MG63 (cell line): ENCODE results near the gene DYNC1LI2. TPM values are rescaled to one million over a fixed set of nuclear protein-coding genes. Genes with fewer than 3 reads are reported as not detected.
"Not testable (repeated sequence)": the region's sequence is repeated elsewhere in the genome, so short reads cannot be mapped to it uniquely, and the experiment has no call there.

Experiments
- DNase-seq: peaks from one replicate; pipeline ENCODE4 v3.0.0-alpha.2; 2020
- H3K27me3 ChIP-seq: fragments of 250-450 bp; sonication (Bioruptor Pico); 2 replicates; pipeline ENCODE4 v1.5.1; 2020; ENCODE audit warnings: mild to moderate bottlenecking, moderate library complexity
- H3K36me3 ChIP-seq: fragments of 250-450 bp; sonication (Bioruptor Pico); 2 replicates; pipeline ENCODE4 v1.5.1; 2020; ENCODE audit warnings: mild to moderate bottlenecking, moderate library complexity
- H3K4me3 ChIP-seq: fragments of 250-450 bp; sonication (Bioruptor Pico); 2 replicates; pipeline ENCODE4 v1.5.1; 2020; ENCODE audit warnings: mild to moderate bottlenecking, moderate library complexity
- H3K9me3 ChIP-seq: fragments of 250-450 bp; sonication (Bioruptor Pico); 2 replicates; pipeline ENCODE4 v1.5.1; 2020; ENCODE audit warnings: mild to moderate bottlenecking, moderate library complexity
- total RNA-seq: library from RNA; depleted of rRNA; stranded (reverse); fragments of >200 nt; shearing (Covaris generic); gene quantifications from 2 replicates; pipeline ENCODE4 v1.2.3, GENCODE V29; 2014; ENCODE audit warnings: low replicate concordance; rRNA removed

Gene DYNC1LI2
- total RNA-seq, 1 experiment from 2014 or later, result 27.2 TPM

- DNase-seq, result no peak
- Histone ChIP-seq H3K4me3 (no peak overlapping the region), H3K27me3 (no peaks in the 10 kb centered on the region), H3K9me3 (no peaks in the 10 kb centered on the region), H3K36me3 (no peaks in the 10 kb centered on the region)
These were observed 61.1 kb downstream of the DYNC1LI2 start for GRCh38 chr16:66690106-66690847.

GRCh38 chr16:66689282-66689681 is 62.1 kb downstream of the DYNC1LI2 start:
- H3K36me3 ChIP-seq, result no peaks in the 10 kb centered on the region
- no peak overlapping the region for H3K4me3 ChIP-seq
- no peaks in the 10 kb centered on the region for H3K9me3 ChIP-seq
- H3K27me3 ChIP-seq, result no peaks in the 10 kb centered on the region
- no peak for DNase-seq

DNA sequence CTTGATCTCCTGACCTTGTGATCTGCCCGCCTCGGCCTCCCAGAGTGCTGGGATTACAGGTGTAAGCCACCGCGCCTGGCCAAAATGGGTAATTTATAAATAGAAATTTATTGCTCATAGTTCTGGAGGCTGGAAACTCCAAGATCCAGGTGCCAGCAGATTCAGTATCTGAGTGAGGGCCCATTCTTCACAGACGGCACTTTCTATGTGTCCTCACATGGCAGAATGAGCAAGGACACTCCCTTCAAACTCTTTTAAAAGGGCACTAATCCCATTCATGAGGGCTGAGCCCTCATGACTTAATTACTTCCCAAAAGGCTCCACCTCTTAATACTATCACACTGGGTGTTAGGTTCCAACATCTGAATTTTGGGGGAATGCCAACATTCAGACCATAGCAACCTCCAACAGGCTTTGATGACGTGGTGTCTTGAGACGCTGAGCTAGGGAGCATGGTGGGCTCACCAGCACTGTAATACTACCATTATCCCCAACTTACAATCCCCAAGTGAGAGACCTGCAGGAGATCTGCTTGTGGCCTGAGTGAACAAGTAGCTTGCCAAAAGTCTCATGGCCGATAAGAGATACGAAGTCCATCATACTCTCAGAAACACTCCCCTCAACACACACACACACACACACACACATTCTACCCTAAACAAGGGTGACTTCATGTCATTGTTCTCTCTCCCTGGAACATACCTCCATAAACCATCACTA is 63.3 kb downstream of the DYNC1LI2 start:
- H3K27me3 ChIP-seq, result no peaks in the 10 kb centered on the region
- H3K36me3 ChIP-seq, result no peaks in the 10 kb centered on the region
- DNase-seq, result no peak

DNA sequence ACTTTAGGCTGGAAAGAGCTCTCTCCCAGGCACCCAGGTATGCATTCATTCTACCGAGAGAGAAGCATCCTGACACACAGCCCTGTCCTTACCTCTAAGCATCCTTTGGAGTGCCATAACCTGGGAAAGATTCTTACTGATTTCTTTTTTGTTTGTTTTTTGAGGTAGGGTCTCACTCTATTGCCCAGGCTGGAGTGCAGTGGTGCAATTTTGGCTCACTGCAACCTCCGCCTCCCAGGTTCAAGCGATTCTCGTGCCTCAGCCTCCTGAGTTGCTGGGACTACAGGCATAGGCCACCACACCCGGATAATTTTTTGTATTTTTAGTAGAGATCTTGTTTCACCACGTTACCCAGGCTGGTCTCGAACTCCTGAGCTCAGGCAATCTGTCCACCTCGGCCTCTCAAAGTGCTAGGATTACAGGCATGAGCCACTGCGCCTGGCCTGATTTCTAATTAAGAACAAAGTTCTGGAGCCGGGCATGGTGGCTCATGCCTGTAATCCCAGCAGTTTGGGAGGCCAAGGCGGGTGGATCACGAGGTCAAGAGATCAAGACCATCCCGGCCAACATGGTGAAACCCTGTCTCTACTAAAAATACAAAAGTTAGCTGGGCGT is 65.8 kb downstream of the DYNC1LI2 start:
- not testable (repeated sequence) for H3K9me3 ChIP-seq, H3K4me3 ChIP-seq

More for the DNA sequence above, 63.3 kb downstream of the DYNC1LI2 start:
- no peaks in the 10 kb centered on the region for H3K9me3 ChIP-seq
- H3K4me3 ChIP-seq, result no peak overlapping the region

GRCh38 chr16:66682271-66682670 is 69.1 kb downstream of the DYNC1LI2 start:
- H3K36me3 ChIP-seq, result no peaks in the 10 kb centered on the region
- H3K4me3 ChIP-seq, result no peak overlapping the region
- no peaks in the 10 kb centered on the region for H3K27me3 ChIP-seq
- no peak for DNase-seq
- no peaks in the 10 kb centered on the region for H3K9me3 ChIP-seq

More for the DNA sequence above, 65.8 kb downstream of the DYNC1LI2 start:
- not testable (repeated sequence) for H3K27me3 ChIP-seq, H3K36me3 ChIP-seq, DNase-seq

GRCh38 chr16:66681676-66682075 is 69.7 kb downstream of the DYNC1LI2 start:
- Histone ChIP-seq H3K36me3 (no peaks in the 10 kb centered on the region), H3K9me3 (no peaks in the 10 kb centered on the region), H3K27me3 (no peaks in the 10 kb centered on the region), H3K4me3 (no peak overlapping the region)
- no peak for DNase-seq

DNA sequence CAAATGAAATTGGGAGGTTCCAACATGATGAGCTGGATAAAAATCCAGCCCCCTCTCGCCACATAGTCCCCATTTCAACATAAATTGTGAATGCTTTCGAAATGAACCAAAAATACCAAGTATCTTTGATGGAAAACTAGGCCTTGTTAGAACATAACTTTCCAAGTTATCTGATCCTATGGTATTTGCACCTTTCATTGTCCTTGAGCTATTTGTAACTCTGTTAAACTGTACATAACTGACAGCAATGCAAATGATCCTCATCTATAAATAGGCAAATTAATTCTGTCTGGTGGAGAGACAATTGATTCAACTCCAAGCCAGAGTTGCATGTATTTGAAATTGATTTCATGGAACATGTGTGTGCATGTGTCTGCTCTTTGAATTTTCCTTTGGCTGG is 73.1 kb downstream of the DYNC1LI2 start:
- H3K4me3 ChIP-seq, result no peak overlapping the region
- no peaks in the 10 kb centered on the region for H3K9me3 ChIP-seq
- H3K36me3 ChIP-seq, result no peaks in the 10 kb centered on the region
- DNase-seq, result no peak
- H3K27me3 ChIP-seq, result no peaks in the 10 kb centered on the region

GRCh38 chr16:66677836-66678235 is 73.6 kb downstream of the DYNC1LI2 start:
- Histone ChIP-seq H3K9me3 (no peaks in the 10 kb centered on the region), H3K36me3 (no peaks in the 10 kb centered on the region), H3K27me3 (no peaks in the 10 kb centered on the region), H3K4me3 (no peak overlapping the region)
- no peak for DNase-seq

GRCh38 chr16:66677179-66677578 is 74.2 kb downstream of the DYNC1LI2 start:
- H3K27me3 ChIP-seq, result no peaks in the 10 kb centered on the region
- H3K36me3 ChIP-seq, result no peaks in the 10 kb centered on the region
- no peak overlapping the region for H3K4me3 ChIP-seq
- DNase-seq, result no peak
- H3K9me3 ChIP-seq, result no peaks in the 10 kb centered on the region

- Histone ChIP-seq H3K27me3 (no peaks in the 10 kb centered on the region), H3K9me3 (no peaks in the 10 kb centered on the region), H3K36me3 (no peaks in the 10 kb centered on the region), H3K4me3 (no peak overlapping the region)
- no peak for DNase-seq
These were observed 74.8 kb downstream of the DYNC1LI2 start for GRCh38 chr16:66676599-66676998.

- no peaks in the 10 kb centered on the region for H3K27me3 ChIP-seq
- H3K9me3 ChIP-seq, result no peaks in the 10 kb centered on the region
- DNase-seq, result no peak
- H3K36me3 ChIP-seq, result no peaks in the 10 kb centered on the region
- H3K4me3 ChIP-seq, result no peak overlapping the region
These were observed 77.7 kb downstream of the DYNC1LI2 start for GRCh38 chr16:66673691-66674090.

Other genes with a start within 250 kb of the DYNC1LI2 start
- gene TK2, start 201.5 kb downstream of the DYNC1LI2 start, total RNA-seq, result 19.6 and 20.4 TPM in 2 replicates
- 37.2 and 46.1 TPM in 2 replicates for gene CKLF, start 199.0 kb downstream of the DYNC1LI2 start, total RNA-seq
- 4.1 TPM in 1 of 2 replicates, not detected in the other for gene CMTM1, start 185.2 kb downstream of the DYNC1LI2 start, total RNA-seq
- not detected in 2 replicates for gene CMTM2, start 172.1 kb downstream of the DYNC1LI2 start, total RNA-seq
- gene CMTM3, start 146.9 kb downstream of the DYNC1LI2 start, total RNA-seq, result 17.3 and 27.6 TPM in 2 replicates
- gene CMTM4, start 54.9 kb downstream of the DYNC1LI2 start, total RNA-seq, result 1.5 and 2.9 TPM in 2 replicates
- gene TERB1, start 50.0 kb upstream of the DYNC1LI2 start, total RNA-seq, result not detected in 2 replicates
- 96.2 and 150 TPM in 2 replicates for gene NAE1, start 79.4 kb upstream of the DYNC1LI2 start, total RNA-seq
- gene CA7, start 92.8 kb upstream of the DYNC1LI2 start, total RNA-seq, result not detected in 2 replicates
- gene PDP2, start 128.9 kb upstream of the DYNC1LI2 start, total RNA-seq, result 2.5 and 6.4 TPM in 2 replicates
- not detected in 2 replicates for gene CDH16, start 167.3 kb upstream of the DYNC1LI2 start, total RNA-seq
- 1.6 and 10.4 TPM in 2 replicates for gene RRAD, start 173.9 kb upstream of the DYNC1LI2 start, total RNA-seq
- 52.7 and 125 TPM in 2 replicates for gene CIAO2B, start 182.8 kb upstream of the DYNC1LI2 start, total RNA-seq
- 12.8 and 32.7 TPM in 2 replicates for gene CES2, start 183.9 kb upstream of the DYNC1LI2 start, total RNA-seq
- 1.3 and 1.9 TPM in 2 replicates for gene CES3, start 209.7 kb upstream of the DYNC1LI2 start, total RNA-seq
- 0.82 TPM in 1 of 2 replicates, not detected in the other for gene CES4A, start 237.0 kb upstream of the DYNC1LI2 start, total RNA-seq